ENCODE data around the gene KLLN. TPM values are rescaled to one million over a fixed set of nuclear protein-coding genes. Genes with fewer than 3 reads are reported as not detected.

KLLN gene
- total and polyA plus RNA-seq, 9 of the 15 experiments (the other 6 are each of a cell fraction or from before 2014, with no cell fraction given) = 0.07 to 0.40 (median 0.25) TPM

DNA sequence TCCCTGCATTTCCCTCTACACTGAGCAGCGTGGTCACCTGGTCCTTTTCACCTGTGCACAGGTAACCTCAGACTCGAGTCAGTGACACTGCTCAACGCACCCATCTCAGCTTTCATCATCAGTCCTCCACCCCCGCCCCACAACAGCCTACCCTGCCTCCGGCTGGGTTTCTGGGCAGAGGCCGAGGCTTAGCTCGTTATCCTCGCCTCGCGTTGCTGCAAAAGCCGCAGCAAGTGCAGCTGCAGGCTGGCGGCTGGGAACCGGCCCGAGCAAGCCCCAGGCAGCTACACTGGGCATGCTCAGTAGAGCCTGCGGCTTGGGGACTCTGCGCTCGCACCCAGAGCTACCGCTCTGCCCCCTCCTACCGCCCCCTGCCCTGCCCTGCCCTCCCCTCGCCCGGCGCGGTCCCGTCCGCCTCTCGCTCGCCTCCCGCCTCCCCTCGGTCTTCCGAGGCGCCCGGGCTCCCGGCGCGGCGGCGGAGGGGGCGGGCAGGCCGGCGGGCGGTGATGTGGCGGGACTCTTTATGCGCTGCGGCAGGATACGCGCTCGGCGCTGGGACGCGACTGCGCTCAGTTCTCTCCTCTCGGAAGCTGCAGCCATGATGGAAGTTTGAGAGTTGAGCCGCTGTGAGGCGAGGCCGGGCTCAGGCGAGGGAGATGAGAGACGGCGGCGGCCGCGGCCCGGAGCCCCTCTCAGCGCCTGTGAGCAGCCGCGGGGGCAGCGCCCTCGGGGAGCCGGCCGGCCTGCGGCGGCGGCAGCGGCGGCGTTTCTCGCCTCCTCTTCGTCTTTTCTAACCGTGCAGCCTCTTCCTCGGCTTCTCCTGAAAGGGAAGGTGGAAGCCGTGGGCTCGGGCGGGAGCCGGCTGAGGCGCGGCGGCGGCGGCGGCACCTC is at the start of gene KLLN, which contains the start of gene PTEN (continued):
- TF ChIP-seq VEZF1 (CRISPR knock-in tag; IDR thresholded peaks at IDR 0.05) (peak; percentile 78), ZNF316 (IDR thresholded peaks at IDR 0.05) (no peak), ZC3H4 (CRISPR knock-in tag; IDR thresholded peaks at IDR 0.05; ENCODE audit: borderline replicate concordance) (no peak), SP1 (CRISPR knock-in tag; IDR thresholded peaks at IDR 0.05) (no peak), MCM2 (IDR thresholded peaks at IDR 0.05; ENCODE audit: low read depth) (no peak), ZNF445 (CRISPR knock-in tag; IDR thresholded peaks at IDR 0.05; ENCODE audit: low read depth) (no peak), RBM14 (IDR thresholded peaks at IDR 0.05; ENCODE audit: borderline replicate concordance, insufficient read depth, low read depth, low read length) (no peak), HOXB6 (CRISPR knock-in tag; IDR thresholded peaks at IDR 0.05; ENCODE audit: borderline replicate concordance) (no peak), SIN3A (IDR thresholded peaks at IDR 0.05; ENCODE audit: borderline replicate concordance in 2 of 2, control insufficient read depth in 1 of 2, low read depth in 2 of 2, low read length in 2 of 2) (0 out of 4 replicates have a peak, but pooled peaks of 1 of the 2 experiments have one; percentile 50), SIN3B (IDR thresholded peaks at IDR 0.05; ENCODE audit: low read depth) (no peak), ZNF780A (CRISPR knock-in tag; IDR thresholded peaks at IDR 0.05) (no peak), ZNF263 (CRISPR knock-in tag; IDR thresholded peaks at IDR 0.05; ENCODE audit: borderline replicate concordance) (peak; percentile 6; the same call in 1 of the 2 replicates), PHF8 (IDR thresholded peaks at IDR 0.05; ENCODE audit: borderline replicate concordance, low read length) (peak; percentile 72; the same call in 1 of the 2 replicates), ZNF699 (CRISPR knock-in tag; IDR thresholded peaks at IDR 0.05; ENCODE audit: insufficient replicate concordance) (no peak), NCOR1 (IDR thresholded peaks at IDR 0.05) (no peak), MED1 (CRISPR knock-in tag; IDR thresholded peaks at IDR 0.05; ENCODE audit: borderline replicate concordance) (no peak), MTA3 (IDR thresholded peaks at IDR 0.05; ENCODE audit: borderline replicate concordance) (peak; percentile 56; the same call in 1 of the 2 replicates), GTF2E2 (tag; IDR thresholded peaks at IDR 0.05) (peak; percentile 86), ZNF384 (IDR thresholded peaks at IDR 0.05; ENCODE audit: low read depth, low read length) (peak; percentile 16; the same call in 1 of the 2 replicates), LARP7 (IDR thresholded peaks at IDR 0.05) (no peak)
- TF ChIP-seq, protein P1, sequence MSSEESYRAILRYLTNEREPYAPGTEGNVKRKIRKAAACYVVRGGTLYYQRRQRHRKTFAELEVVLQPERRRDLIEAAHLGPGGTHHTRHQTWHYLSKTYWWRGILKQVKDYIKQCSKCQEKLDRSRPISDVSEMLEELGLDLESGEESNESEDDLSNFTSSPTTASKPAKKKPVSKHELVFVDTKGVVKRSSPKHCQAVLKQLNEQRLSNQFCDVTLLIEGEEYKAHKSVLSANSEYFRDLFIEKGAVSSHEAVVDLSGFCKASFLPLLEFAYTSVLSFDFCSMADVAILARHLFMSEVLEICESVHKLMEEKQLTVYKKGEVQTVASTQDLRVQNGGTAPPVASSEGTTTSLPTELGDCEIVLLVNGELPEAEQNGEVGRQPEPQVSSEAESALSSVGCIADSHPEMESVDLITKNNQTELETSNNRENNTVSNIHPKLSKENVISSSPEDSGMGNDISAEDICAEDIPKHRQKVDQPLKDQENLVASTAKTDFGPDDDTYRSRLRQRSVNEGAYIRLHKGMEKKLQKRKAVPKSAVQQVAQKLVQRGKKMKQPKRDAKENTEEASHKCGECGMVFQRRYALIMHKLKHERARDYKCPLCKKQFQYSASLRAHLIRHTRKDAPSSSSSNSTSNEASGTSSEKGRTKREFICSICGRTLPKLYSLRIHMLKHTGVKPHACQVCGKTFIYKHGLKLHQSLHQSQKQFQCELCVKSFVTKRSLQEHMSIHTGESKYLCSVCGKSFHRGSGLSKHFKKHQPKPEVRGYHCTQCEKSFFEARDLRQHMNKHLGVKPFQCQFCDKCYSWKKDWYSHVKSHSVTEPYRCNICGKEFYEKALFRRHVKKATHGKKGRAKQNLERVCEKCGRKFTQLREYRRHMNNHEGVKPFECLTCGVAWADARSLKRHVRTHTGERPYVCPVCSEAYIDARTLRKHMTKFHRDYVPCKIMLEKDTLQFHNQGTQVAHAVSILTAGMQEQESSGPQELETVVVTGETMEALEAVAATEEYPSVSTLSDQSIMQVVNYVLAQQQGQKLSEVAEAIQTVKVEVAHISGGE (CRISPR knock-in tag; IDR thresholded peaks at IDR 0.05) = no peak
- TF ChIP-seq, protein P2, sequence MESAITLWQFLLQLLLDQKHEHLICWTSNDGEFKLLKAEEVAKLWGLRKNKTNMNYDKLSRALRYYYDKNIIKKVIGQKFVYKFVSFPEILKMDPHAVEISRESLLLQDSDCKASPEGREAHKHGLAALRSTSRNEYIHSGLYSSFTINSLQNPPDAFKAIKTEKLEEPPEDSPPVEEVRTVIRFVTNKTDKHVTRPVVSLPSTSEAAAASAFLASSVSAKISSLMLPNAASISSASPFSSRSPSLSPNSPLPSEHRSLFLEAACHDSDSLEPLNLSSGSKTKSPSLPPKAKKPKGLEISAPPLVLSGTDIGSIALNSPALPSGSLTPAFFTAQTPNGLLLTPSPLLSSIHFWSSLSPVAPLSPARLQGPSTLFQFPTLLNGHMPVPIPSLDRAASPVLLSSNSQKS (CRISPR knock-in tag; IDR thresholded peaks at IDR 0.05) = no peak
